VCaP (cell line): ENCODE measurements around the gene TMEM94.
"Not testable (repeated sequence)": the region's sequence is repeated elsewhere in the genome, so short reads cannot be mapped to it uniquely, and the experiment has no call there.

Experiments
- H3K27ac ChIP-seq: fragments of 450-650 bp; 2 replicates; pipeline ENCODE4 v1.5.1; 2017
- CTCF ChIP-seq: fragments of 450-650 bp; conservative IDR thresholded peaks from 2 replicates; pipeline ENCODE4 v1.5.1; 2017; ENCODE audit warnings: mild to moderate bottlenecking, moderate library complexity

Gene TMEM94

GRCh38 chr17:75514919-75515495 is 58.6 kb downstream of the TMEM94 start:
- no peak for TF ChIP-seq CTCF
- H3K27ac ChIP-seq, result peak overlapping the region; percentile 86

- H3K27ac ChIP-seq, result peak within 1 kb of the TSS; percentile 86
- TF ChIP-seq CTCF, result peak; percentile 98
These were observed 59.2 kb downstream of the TMEM94 start, which contains the start of gene CASKIN2 for GRCh38 chr17:75515496-75516254. Gene CASKIN2, minus strand, starts transcription at chr17:75515537. Its CDS starts 1,733 bp downstream, at chr17:75513804.

- H3K27ac ChIP-seq, result peak within 1 kb of the TSS; percentile 86
- no peak for TF ChIP-seq CTCF
These were observed 59.8 kb downstream of the TMEM94 start, which contains the start of gene TSEN54 for GRCh38 chr17:75516255-75516618. Gene TSEN54, plus strand, starts transcription at chr17:75516528. Its CDS starts 33 bp downstream, at chr17:75516561.

- no peak for TF ChIP-seq CTCF
- H3K27ac ChIP-seq, result peak overlapping the region; percentile 86
These were observed 60.3 kb downstream of the TMEM94 start for GRCh38 chr17:75516619-75517296.

- H3K27ac ChIP-seq, result peak overlapping the region; percentile 86
- TF ChIP-seq CTCF, result no peak; the same call in 1 of the 2 replicates
These were observed 60.9 kb downstream of the TMEM94 start for GRCh38 chr17:75517297-75517865.

- no peak for TF ChIP-seq CTCF
These were observed 61.8 kb downstream of the TMEM94 start for GRCh38 chr17:75518201-75518600.

GRCh38 chr17:75518983-75519537 is 62.6 kb downstream of the TMEM94 start:
- H3K27ac ChIP-seq, result no peak overlapping the region
- no peak for TF ChIP-seq CTCF

More at GRCh38 chr17:75518201-75518600, 61.8 kb downstream of the TMEM94 start:
- no peak overlapping the region for H3K27ac ChIP-seq

GRCh38 chr17:75520413-75520812 is 64.0 kb downstream of the TMEM94 start:
- H3K27ac ChIP-seq, result not testable (repeated sequence)
